ENCODE data around the gene ERC2.
A peak's percentile ranks its signal among the peaks of the same experiment; 100 is the strongest.

ERC2 gene

DNA sequence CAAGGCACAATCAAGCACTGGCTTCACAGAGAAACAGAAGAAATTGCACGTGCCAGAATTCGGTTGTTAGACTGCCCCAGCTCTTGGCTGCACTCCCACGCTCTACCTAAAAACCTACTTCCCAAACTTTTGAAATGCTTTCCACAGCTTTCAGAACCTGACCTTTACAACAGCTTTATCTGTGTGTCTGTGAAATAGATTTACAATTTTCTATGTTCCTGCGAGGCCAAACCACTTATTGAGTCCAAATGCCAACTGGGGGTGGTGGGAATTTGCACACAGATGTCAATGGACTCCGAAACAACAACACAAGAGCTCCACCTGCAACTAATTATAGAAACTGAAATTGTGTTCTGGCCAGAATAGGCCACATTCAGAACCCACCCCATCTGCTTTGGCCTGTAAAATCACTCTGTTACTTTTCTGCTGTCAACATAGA, 44.6 kb downstream of the ERC2 start:
- no peaks in the 10 kb centered on the region for H3K79me2 ChIP-seq (ENCODE audit: control insufficient read depth, insufficient read depth, low read length, poor library complexity)
- H3K79me1 ChIP-seq (ENCODE audit: low read length), result no peaks in the 10 kb centered on the region
- H3K9me3 ChIP-seq (ENCODE audit: insufficient read depth, low read depth, low read length), result no peaks in the 10 kb centered on the region
- no peak overlapping the region for H3K4me3 ChIP-seq (ENCODE audit: low read depth, low read length)
- no peak overlapping the region for H3K4me2 ChIP-seq (ENCODE audit: low read length)
- H2BK12ac ChIP-seq (ENCODE audit: low read length), result no peak overlapping the region
- H4K91ac ChIP-seq (ENCODE audit: low read depth, low read length), result no peak overlapping the region
- H3K4me1 ChIP-seq (ENCODE audit: control insufficient read depth in 1 of 2, insufficient read depth in 2 of 2, low read length in 2 of 2), result no peaks in the 10 kb centered on the region
- no peak overlapping the region for H2AFZ ChIP-seq (ENCODE audit: insufficient read depth, low read length, poor library complexity)
- H2BK5ac ChIP-seq (ENCODE audit: low read depth, low read length, poor library complexity), result no peak overlapping the region
- H3K4ac ChIP-seq (ENCODE audit: low read depth, low read length), result no peak overlapping the region
- no peak overlapping the region for H3K27ac ChIP-seq (ENCODE audit: low read depth, low read length)
- no peaks in the 10 kb centered on the region for H3K36me3 ChIP-seq (ENCODE audit: control insufficient read depth in 1 of 2, insufficient read depth in 2 of 2, low read length in 2 of 2)
- no peak overlapping the region for H3K14ac ChIP-seq (ENCODE audit: low read length)
- H3K9ac ChIP-seq (ENCODE audit: low read length), result no peak overlapping the region
- no peaks in the 10 kb centered on the region for H3K27me3 ChIP-seq (ENCODE audit: insufficient read depth, low read length)
- no peak overlapping the region for H2AK5ac ChIP-seq (ENCODE audit: low read length)
- H2BK120ac ChIP-seq (ENCODE audit: insufficient read depth, low read length, poor library complexity), result no peak overlapping the region
- DNase-seq, result no peak
- no peak overlapping the region for H3K23ac ChIP-seq (ENCODE audit: low read length)
- no peak overlapping the region for H3K18ac ChIP-seq (ENCODE audit: low read length)
- WGBS (ENCODE audit: extremely low coverage, insufficient coverage, insufficient read length), result no CpG with 5 or more reads among the region's 5 CpGs
- no peak overlapping the region for H4K8ac ChIP-seq (ENCODE audit: low read depth, low read length)
- H4K12ac ChIP-seq (ENCODE audit: low read depth, low read length), result no peak overlapping the region

DNA sequence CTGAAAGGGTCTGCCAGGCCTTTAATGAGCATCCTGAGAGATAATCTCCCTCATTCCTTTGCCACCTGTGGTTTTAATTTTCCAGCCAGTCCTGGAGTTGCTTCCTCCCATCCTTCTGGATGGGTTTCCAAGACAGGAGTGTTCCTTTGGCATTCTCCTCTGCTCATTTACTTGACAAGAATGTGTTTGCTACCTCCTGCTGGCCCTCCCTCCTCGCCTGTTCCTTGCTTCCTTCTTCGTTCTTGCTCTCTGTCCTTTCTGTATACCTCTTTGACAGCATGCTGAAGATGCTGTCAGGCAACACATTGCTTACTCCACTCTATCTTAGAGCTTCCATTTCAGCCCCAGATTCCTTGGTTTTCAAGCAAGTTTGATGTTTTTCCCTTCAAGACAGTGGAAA, 46.0 kb downstream of the ERC2 start:
- no peak overlapping the region for H2BK12ac ChIP-seq (ENCODE audit: low read length)

DNA sequence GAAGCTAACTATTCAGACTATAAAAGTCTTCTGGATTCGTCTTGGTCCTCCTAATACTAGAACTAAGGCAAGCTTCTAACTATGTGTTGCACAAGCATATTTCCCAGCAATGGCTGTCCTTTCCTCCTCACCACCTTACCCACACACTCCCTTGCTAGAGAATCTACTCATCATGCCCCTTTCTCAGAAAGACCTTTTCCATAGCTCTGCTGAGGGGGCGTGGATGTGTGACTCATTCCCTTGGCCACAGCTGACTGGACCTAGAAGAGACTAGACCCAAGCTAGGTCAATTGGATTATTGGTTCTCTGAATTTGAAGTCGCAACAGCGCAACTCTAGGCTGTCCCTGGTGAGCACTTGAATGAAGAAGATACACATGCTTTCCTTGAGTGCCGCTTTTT, 47.1 kb downstream of the ERC2 start:
- Histone ChIP-seq H3K27me3 (ENCODE audit: insufficient read depth, low read length) (no peaks in the 10 kb centered on the region), H2BK12ac (ENCODE audit: low read length) (no peak overlapping the region), H2AFZ (ENCODE audit: insufficient read depth, low read length, poor library complexity) (no peak overlapping the region), H4K91ac (ENCODE audit: low read depth, low read length) (no peak overlapping the region), H3K79me1 (ENCODE audit: low read length) (no peaks in the 10 kb centered on the region), H3K18ac (ENCODE audit: low read length) (no peak overlapping the region), H3K4me3 (ENCODE audit: low read depth, low read length) (no peak overlapping the region), H3K4me1 (ENCODE audit: control insufficient read depth in 1 of 2, insufficient read depth in 2 of 2, low read length in 2 of 2) (no peaks in the 10 kb centered on the region), H2BK5ac (ENCODE audit: low read depth, low read length, poor library complexity) (no peak overlapping the region), H3K4ac (ENCODE audit: low read depth, low read length) (no peak overlapping the region), H3K27ac (ENCODE audit: low read depth, low read length) (no peak overlapping the region), H3K36me3 (ENCODE audit: control insufficient read depth in 1 of 2, insufficient read depth in 2 of 2, low read length in 2 of 2) (no peaks in the 10 kb centered on the region), H3K79me2 (ENCODE audit: control insufficient read depth, insufficient read depth, low read length, poor library complexity) (no peaks in the 10 kb centered on the region), H3K14ac (ENCODE audit: low read length) (no peak overlapping the region), H3K23ac (ENCODE audit: low read length) (no peak overlapping the region), H2BK120ac (ENCODE audit: insufficient read depth, low read length, poor library complexity) (no peak overlapping the region), H3K9me3 (ENCODE audit: insufficient read depth, low read depth, low read length) (no peaks in the 10 kb centered on the region), H2AK5ac (ENCODE audit: low read length) (no peak overlapping the region), H3K9ac (ENCODE audit: low read length) (no peak overlapping the region), H4K12ac (ENCODE audit: low read depth, low read length) (no peak overlapping the region), H4K8ac (ENCODE audit: low read depth, low read length) (no peak overlapping the region), H3K4me2 (ENCODE audit: low read length) (no peak overlapping the region)
- no CpG with 5 or more reads among the region's 5 CpGs for WGBS (ENCODE audit: extremely low coverage, insufficient coverage, insufficient read length)
- no peak for DNase-seq

More for the DNA sequence above, 46.0 kb downstream of the ERC2 start:
- no peak overlapping the region for H3K4me3 ChIP-seq (ENCODE audit: low read depth, low read length)
- no peak for DNase-seq
- no peak overlapping the region for H3K18ac ChIP-seq (ENCODE audit: low read length)
- no CpG with 5 or more reads among the region's 2 CpGs for WGBS (ENCODE audit: extremely low coverage, insufficient coverage, insufficient read length)
- H4K91ac ChIP-seq (ENCODE audit: low read depth, low read length), result no peak overlapping the region
- no peak overlapping the region for H3K4ac ChIP-seq (ENCODE audit: low read depth, low read length)
- no peak overlapping the region for H3K4me2 ChIP-seq (ENCODE audit: low read length)
- no peaks in the 10 kb centered on the region for H3K9me3 ChIP-seq (ENCODE audit: insufficient read depth, low read depth, low read length)
- no peaks in the 10 kb centered on the region for H3K79me1 ChIP-seq (ENCODE audit: low read length)
- H3K36me3 ChIP-seq (ENCODE audit: control insufficient read depth in 1 of 2, insufficient read depth in 2 of 2, low read length in 2 of 2), result no peaks in the 10 kb centered on the region
- no peak overlapping the region for H3K27ac ChIP-seq (ENCODE audit: low read depth, low read length)
- H2BK120ac ChIP-seq (ENCODE audit: insufficient read depth, low read length, poor library complexity), result no peak overlapping the region
- no peak overlapping the region for H3K23ac ChIP-seq (ENCODE audit: low read length)
- no peak overlapping the region for H2AFZ ChIP-seq (ENCODE audit: insufficient read depth, low read length, poor library complexity)
- no peaks in the 10 kb centered on the region for H3K79me2 ChIP-seq (ENCODE audit: control insufficient read depth, insufficient read depth, low read length, poor library complexity)
- H2BK5ac ChIP-seq (ENCODE audit: low read depth, low read length, poor library complexity), result no peak overlapping the region
- H3K4me1 ChIP-seq (ENCODE audit: control insufficient read depth in 1 of 2, insufficient read depth in 2 of 2, low read length in 2 of 2), result no peaks in the 10 kb centered on the region
- no peak overlapping the region for H3K14ac ChIP-seq (ENCODE audit: low read length)
- H3K9ac ChIP-seq (ENCODE audit: low read length), result no peak overlapping the region
- no peak overlapping the region for H4K12ac ChIP-seq (ENCODE audit: low read depth, low read length)
- no peaks in the 10 kb centered on the region for H3K27me3 ChIP-seq (ENCODE audit: insufficient read depth, low read length)
- no peak overlapping the region for H4K8ac ChIP-seq (ENCODE audit: low read depth, low read length)
- no peak overlapping the region for H2AK5ac ChIP-seq (ENCODE audit: low read length)

DNA sequence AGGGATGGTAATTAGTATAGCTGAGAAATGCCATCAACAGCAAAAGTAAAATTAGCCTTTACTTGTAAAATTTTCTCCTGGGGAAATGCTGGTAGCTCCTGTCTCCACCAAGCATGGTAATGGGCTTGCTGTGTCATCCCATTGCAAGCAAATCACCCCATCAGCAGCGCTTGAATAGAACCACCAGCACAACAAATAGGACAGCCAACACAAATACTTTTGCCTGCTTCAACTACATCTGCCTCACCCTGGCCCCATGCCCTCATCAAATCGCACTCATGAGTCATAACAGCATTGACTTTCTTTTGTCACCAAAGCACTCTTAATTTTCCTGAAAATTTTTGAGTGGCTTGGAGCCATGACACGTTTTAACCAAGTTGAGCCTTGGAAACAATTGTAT, 52.6 kb downstream of the ERC2 start:
- Histone ChIP-seq H3K27me3 (ENCODE audit: insufficient read depth, low read length) (no peaks in the 10 kb centered on the region), H4K8ac (ENCODE audit: low read depth, low read length) (no peak overlapping the region), H3K36me3 (ENCODE audit: control insufficient read depth in 1 of 2, insufficient read depth in 2 of 2, low read length in 2 of 2) (no peaks in the 10 kb centered on the region), H3K14ac (ENCODE audit: low read length) (no peak overlapping the region), H3K23ac (ENCODE audit: low read length) (no peak overlapping the region), H2AK5ac (ENCODE audit: low read length) (no peak overlapping the region), H3K9ac (ENCODE audit: low read length) (no peak overlapping the region), H3K4ac (ENCODE audit: low read depth, low read length) (no peak overlapping the region), H3K79me1 (ENCODE audit: low read length) (no peaks in the 10 kb centered on the region), H3K79me2 (ENCODE audit: control insufficient read depth, insufficient read depth, low read length, poor library complexity) (no peaks in the 10 kb centered on the region), H3K18ac (ENCODE audit: low read length) (no peak overlapping the region), H3K27ac (ENCODE audit: low read depth, low read length) (no peak overlapping the region), H3K9me3 (ENCODE audit: insufficient read depth, low read depth, low read length) (no peaks in the 10 kb centered on the region), H3K4me2 (ENCODE audit: low read length) (no peak overlapping the region), H3K4me3 (ENCODE audit: low read depth, low read length) (no peak overlapping the region), H4K12ac (ENCODE audit: low read depth, low read length) (no peak overlapping the region), H4K91ac (ENCODE audit: low read depth, low read length) (no peak overlapping the region), H2BK120ac (ENCODE audit: insufficient read depth, low read length, poor library complexity) (no peak overlapping the region), H2BK5ac (ENCODE audit: low read depth, low read length, poor library complexity) (no peak overlapping the region), H2AFZ (ENCODE audit: insufficient read depth, low read length, poor library complexity) (no peak overlapping the region), H2BK12ac (ENCODE audit: low read length) (no peak overlapping the region), H3K4me1 (ENCODE audit: control insufficient read depth in 1 of 2, insufficient read depth in 2 of 2, low read length in 2 of 2) (no peaks in the 10 kb centered on the region)
- peak; percentile 13 to 30 for DNase-seq
- no CpG with 5 or more reads among the region's 3 CpGs for WGBS (ENCODE audit: extremely low coverage, insufficient coverage, insufficient read length)
